DOHH2 (cell line): ENCODE results near the gene HOXC5.

ENCODE experiments used
- H3F3A ChIP-seq: fragments of 200-600 bp; sonication (generic), shearing (Covaris generic); 2 replicates; pipeline ENCODE4 v1.6.0; 2016; ENCODE audit warnings: antibody characterized with exemption, mild to moderate bottlenecking; ENCODE audit not compliant: control insufficient read depth, insufficient read depth
- H3K27ac ChIP-seq: fragments of 200-600 bp; sonication (generic); 2 replicates; pipeline ENCODE4 v1.5.1; 2014; ENCODE audit warnings: low read depth, mild to moderate bottlenecking, low read length, moderate library complexity
- H3K27me3 ChIP-seq: fragments of 200-600 bp; sonication (generic); 2 replicates; pipeline ENCODE4 v1.6.1; 2014; ENCODE audit warnings: mild to moderate bottlenecking, low read length, mixed read lengths; ENCODE audit not compliant: control insufficient read depth
- H3K36me3 ChIP-seq: fragments of 200-600 bp; sonication (generic); 2 replicates; pipeline ENCODE4 v1.6.1; 2014; ENCODE audit warnings: mild to moderate bottlenecking, low read length, moderate library complexity, mixed read lengths; ENCODE audit not compliant: control insufficient read depth
- H3K4me1 ChIP-seq: fragments of 200-600 bp; sonication (generic); 2 replicates; pipeline ENCODE4 v1.6.1; 2014; ENCODE audit warnings: mild to moderate bottlenecking, low read length, mixed read lengths; ENCODE audit not compliant: control insufficient read depth
- H3K4me2 ChIP-seq: fragments of 200-600 bp; sonication (generic); 2 replicates; pipeline ENCODE4 v1.6.0; 2014; ENCODE audit warnings: mild to moderate bottlenecking, low read length, moderate library complexity
- H3K4me3 ChIP-seq: fragments of 200-600 bp; sonication (generic); 2 replicates; pipeline ENCODE4 v1.5.1; 2014; ENCODE audit warnings: mild to moderate bottlenecking, low read length, mixed read lengths
- H3K79me2 ChIP-seq: fragments of 200-600 bp; sonication (generic); 2 replicates; pipeline ENCODE4 v1.6.1; 2014; ENCODE audit warnings: mild to moderate bottlenecking, low read length, mixed read lengths; ENCODE audit not compliant: control insufficient read depth
- H3K9me2 ChIP-seq: fragments of 200-600 bp; sonication (generic); replicated peaks from 2 replicates; pipeline ENCODE4 v1.6.1; 2014; ENCODE audit warnings: mild to moderate bottlenecking, low read length, mixed read lengths; ENCODE audit not compliant: control insufficient read depth
- H3K9me3 ChIP-seq: fragments of 200-600 bp; sonication (generic); 2 replicates; pipeline ENCODE4 v1.6.1; 2014; ENCODE audit warnings: antibody characterized with exemption, low read length, mixed read lengths; ENCODE audit not compliant: control insufficient read depth, insufficient read depth
- H4K20me1 ChIP-seq: fragments of 200-600 bp; sonication (generic); 2 replicates; pipeline ENCODE4 v1.6.0; 2014; ENCODE audit warnings: low read depth, mild to moderate bottlenecking, antibody characterized with exemption, low read length, moderate library complexity; ENCODE audit not compliant: control insufficient read depth, insufficient read depth
- EZH2phosphoT487 ChIP-seq: fragments of 200-600 bp; sonication (generic); IDR thresholded peaks from 2 replicates; pipeline ENCODE4 v1.6.1; 2017; ENCODE audit warnings: borderline replicate concordance, mild to moderate bottlenecking, antibody characterized with exemption, low read length, moderate library complexity, mixed read lengths
- TF ChIP-seq, protein P1 (sequence below): fragments of 200-600 bp; sonication (generic); IDR thresholded peaks from one replicate; pipeline ENCODE4 v1.5.1; 2014; ENCODE audit warnings: antibody characterized with exemption, mild to moderate bottlenecking, low read depth, low read length; ENCODE audit not compliant: poor library complexity, severe bottlenecking

Gene HOXC5

DNA sequence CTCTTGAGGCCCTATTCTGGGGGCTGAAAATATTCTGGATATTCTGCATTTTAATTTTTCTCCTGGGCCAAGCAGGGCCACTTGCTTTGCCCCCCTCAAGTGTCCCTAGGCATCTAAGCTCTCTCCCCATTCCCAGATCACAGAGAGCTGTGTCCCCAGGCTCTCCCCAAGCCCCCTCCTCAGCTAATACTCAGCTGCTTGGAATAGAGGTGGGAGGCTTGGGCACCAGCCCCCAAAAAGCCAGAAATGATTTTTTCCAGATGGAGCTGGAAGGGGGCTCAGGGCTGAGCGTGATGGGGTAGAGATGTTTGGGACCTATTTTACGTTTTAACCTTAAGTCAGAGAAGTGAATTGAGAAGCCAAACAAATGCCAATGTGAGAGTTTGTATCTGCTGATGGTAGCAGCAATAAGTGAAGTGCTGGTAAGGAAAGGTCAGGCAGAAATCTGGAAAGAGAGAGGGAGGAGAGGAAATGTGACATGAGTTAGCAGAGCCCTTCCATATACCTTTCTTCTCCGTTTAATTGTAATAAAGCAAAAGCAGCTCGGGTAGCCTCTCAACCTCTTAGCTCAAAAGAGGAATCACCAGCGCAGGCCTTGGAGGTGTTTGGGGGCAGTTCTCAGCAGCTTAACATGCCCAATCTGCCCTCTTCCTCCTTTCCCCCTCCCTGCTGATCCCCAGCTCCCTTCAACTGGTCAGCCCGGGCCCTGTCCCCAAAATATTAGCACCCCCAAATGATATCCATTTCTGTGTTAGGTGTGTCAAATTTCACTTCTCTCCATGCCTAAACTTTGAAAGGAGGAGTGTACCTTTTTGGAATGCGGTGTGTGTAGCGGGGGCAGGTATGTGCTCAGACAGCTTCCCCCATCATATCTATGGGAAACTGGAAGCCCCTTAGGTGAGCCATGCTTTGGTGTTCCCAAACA is 9.6 kb upstream of the HOXC5 start:
- Histone ChIP-seq H3K36me3 (no peaks in the 10 kb centered on the region), H3K9me2 (no peaks in the 10 kb centered on the region), H3K4me1 (peaks cover 21% of the 10 kb centered on the region), H3F3A (0 out of 2 replicates have a peak, but pooled peaks cover 2% of the 10 kb centered on the region), H3K79me2 (0 out of 2 replicates have a peak, but pooled peaks cover 3% of the 10 kb centered on the region), H4K20me1 (no peaks in the 10 kb centered on the region), H3K27me3 (peaks cover 42% of the 10 kb centered on the region), H3K4me3 (no peak overlapping the region), H3K9me3 (no peaks in the 10 kb centered on the region), H3K4me2 (no peak overlapping the region), H3K27ac (no peak overlapping the region)
- no peak for TF ChIP-seq EZH2phosphoT487
- TF ChIP-seq, protein P1, sequence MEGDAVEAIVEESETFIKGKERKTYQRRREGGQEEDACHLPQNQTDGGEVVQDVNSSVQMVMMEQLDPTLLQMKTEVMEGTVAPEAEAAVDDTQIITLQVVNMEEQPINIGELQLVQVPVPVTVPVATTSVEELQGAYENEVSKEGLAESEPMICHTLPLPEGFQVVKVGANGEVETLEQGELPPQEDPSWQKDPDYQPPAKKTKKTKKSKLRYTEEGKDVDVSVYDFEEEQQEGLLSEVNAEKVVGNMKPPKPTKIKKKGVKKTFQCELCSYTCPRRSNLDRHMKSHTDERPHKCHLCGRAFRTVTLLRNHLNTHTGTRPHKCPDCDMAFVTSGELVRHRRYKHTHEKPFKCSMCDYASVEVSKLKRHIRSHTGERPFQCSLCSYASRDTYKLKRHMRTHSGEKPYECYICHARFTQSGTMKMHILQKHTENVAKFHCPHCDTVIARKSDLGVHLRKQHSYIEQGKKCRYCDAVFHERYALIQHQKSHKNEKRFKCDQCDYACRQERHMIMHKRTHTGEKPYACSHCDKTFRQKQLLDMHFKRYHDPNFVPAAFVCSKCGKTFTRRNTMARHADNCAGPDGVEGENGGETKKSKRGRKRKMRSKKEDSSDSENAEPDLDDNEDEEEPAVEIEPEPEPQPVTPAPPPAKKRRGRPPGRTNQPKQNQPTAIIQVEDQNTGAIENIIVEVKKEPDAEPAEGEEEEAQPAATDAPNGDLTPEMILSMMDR = no peak

DNA sequence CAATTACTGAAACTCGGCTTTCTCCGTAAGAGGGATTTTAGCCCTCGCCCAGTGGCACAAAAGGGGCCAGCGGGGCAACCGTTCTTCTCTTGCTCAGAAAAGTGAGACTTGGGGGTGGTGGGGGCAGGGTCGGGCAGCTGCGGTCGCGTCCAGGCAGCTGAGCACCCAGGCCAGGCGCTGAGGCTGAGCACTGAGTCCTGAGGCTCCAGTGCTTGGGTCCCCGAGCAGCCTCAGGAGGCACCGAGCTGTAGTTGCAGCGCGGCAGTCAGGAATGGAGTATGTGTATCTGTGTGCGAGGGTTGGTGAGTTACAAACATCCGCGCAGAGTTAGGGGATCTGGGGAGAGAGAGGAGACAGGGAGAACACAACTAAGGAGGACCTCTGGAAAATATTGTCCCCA is 8.7 kb upstream of the HOXC5 start:
- Histone ChIP-seq H4K20me1 (no peaks in the 10 kb centered on the region), H3K27ac (no peak overlapping the region), H3K4me1 (peaks cover 22% of the 10 kb centered on the region), H3K4me3 (no peak overlapping the region), H3K9me3 (no peaks in the 10 kb centered on the region), H3K9me2 (no peaks in the 10 kb centered on the region), H3K36me3 (no peaks in the 10 kb centered on the region), H3K79me2 (no peaks in the 10 kb centered on the region), H3F3A (0 out of 2 replicates have a peak, but pooled peaks cover 2% of the 10 kb centered on the region), H3K4me2 (no peak overlapping the region), H3K27me3 (peaks cover 49% of the 10 kb centered on the region)
- TF ChIP-seq EZH2phosphoT487 = no peak
- TF ChIP-seq, protein P1 = no peak

- H3K79me2 ChIP-seq = no peaks in the 10 kb centered on the region
- no peaks in the 10 kb centered on the region for H3K9me3 ChIP-seq
- peaks cover 22% of the 10 kb centered on the region for H3K4me1 ChIP-seq
- no peaks in the 10 kb centered on the region for H4K20me1 ChIP-seq
- H3K36me3 ChIP-seq = no peaks in the 10 kb centered on the region
- H3K4me3 ChIP-seq = no peak overlapping the region
- peaks cover 53% of the 10 kb centered on the region for H3K27me3 ChIP-seq
- H3F3A ChIP-seq = 0 out of 2 replicates have a peak, but pooled peaks cover 2% of the 10 kb centered on the region
- TF ChIP-seq EZH2phosphoT487 = no peak
- TF ChIP-seq, protein P1 = no peak
- no peak overlapping the region for H3K27ac ChIP-seq
- H3K9me2 ChIP-seq = no peaks in the 10 kb centered on the region
- H3K4me2 ChIP-seq = no peak overlapping the region
These were observed 8.1 kb upstream of the HOXC5 start for GRCh38 chr12:54024581-54025305.
